ENCODE results near the gene SH3PXD2B.

Gene SH3PXD2B

DNA sequence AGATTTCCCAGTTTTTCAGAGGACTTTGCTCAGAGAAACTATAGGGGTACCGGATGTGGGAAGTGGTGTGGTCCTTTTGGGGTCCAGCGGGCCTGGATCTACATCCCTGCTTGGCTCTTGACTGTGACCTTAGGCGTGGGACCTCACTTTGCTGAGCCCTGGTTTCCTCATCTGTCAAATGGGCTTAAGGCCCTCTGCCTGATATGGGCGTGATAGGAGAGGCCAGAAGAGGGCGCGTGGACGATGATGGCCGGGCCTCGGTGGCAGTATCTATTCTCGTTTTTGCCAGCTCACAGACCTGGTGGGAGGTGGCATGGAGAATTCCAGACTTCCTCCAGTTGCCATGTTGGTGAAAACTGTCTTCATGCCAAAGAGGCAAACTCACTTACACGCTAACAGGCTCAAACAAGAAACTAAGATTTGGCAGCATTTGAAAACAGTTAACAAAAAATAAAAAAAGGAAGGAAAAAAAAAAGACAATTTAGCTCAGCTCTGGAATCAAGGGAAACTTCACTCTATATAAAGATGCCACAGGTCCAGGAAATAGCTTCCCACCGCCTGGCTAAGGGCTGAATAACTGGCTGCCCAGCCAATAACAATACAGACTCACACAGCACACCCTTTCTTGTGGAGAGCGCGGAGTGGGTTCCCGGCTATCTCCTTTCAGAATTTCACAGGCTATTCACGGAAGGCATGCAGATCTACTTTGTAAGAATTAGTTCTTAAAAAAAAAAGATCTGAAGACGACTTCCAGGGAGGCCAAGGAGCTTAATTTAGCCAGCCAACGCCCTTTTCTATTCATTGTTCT lies 1.7 kb downstream of the SH3PXD2B start:
- DNase-seq: no peak

- no peak for DNase-seq
Observed at GRCh38 chr5:172451771-172452197, 2.5 kb downstream of the SH3PXD2B start.

DNA sequence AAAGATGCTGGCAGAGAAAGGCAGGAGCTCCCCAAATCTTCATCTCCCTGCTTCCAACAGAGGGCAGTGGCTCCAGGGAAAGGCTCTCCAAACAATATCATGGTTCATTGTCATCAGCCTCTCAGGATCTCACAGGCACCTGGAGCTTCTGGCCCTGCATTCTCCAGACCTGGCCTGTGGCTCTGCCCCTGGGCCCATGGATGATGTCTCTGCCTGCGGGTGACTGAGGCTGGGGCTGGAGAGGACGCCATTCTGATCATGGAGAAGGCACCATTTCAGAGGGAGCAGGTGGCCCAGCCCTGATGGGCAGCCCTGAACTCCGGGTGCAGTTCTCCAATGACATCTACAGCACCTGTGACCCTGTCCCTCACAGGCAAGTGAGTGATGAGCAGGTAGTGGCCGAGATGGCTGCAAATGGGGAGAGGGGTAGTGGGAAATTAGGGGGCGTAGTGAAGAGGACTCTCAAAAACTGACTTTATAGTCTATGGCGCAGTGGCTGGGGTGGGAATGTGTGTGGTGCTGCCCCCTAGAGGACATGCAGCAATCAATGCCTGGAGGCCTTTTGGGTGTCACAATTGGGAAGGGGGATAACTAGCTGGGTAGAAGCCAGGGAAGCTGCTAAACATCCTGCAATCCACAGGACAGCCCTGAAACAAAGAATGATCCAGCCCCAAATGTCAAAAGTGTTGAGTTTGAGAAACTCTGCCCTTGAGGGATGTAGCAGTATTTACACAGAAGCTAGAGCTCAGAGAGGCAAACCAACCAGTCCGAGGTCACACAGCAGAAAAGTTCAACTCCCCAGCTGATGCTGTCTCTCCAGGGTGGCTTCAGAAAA lies 3.2 kb downstream of the SH3PXD2B start:
- DNase-seq: peak; percentile 55

DNA sequence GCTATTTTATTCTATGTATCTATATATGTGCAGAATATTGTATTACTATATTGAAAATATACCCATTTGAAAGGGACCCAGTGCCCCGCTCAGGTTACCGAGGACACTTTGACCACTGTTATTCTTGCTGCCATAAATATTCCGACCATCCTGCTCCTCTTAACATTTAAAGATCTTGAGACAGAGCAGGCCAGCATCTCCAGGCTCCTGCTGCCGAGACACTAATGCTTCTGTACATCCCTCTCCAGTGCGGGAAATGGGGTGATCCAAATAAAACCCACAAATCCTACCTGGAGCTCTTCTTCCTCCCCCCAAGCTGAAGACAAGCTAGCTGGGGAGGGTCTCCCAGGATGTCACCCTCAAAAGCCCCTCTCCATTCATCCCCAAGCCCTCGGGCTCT lies 3.9 kb downstream of the SH3PXD2B start:
- no peak for DNase-seq

DNA sequence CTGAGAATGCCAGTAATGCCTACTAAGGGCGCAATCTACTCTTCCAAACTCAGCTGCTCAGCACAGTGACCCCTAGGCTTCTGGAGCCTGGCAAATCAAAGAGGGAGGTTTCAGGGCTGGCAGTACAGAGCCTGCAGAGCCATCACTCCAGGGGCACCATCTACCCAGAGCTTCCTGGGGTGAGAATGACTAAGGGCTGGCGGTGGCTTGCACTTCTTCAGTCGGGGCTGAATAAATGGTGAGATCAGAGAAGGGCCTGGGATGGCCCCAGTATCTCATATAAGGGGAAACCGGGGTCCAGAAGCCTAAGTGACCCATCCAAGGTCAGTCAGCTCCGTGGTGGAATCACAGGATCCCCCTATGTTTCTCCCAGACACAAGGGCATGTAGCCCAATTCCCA lies 5.3 kb downstream of the SH3PXD2B start:
- DNase-seq: no peak

- no peak for DNase-seq
Observed at GRCh38 chr5:172447646-172448365, 6.5 kb downstream of the SH3PXD2B start.

GRCh38 chr5:172446336-172447051 lies 7.8 kb downstream of the SH3PXD2B start:
- no peak for DNase-seq

GRCh38 chr5:172445866-172446265 lies 8.5 kb downstream of the SH3PXD2B start:
- DNase-seq: no peak

DNA sequence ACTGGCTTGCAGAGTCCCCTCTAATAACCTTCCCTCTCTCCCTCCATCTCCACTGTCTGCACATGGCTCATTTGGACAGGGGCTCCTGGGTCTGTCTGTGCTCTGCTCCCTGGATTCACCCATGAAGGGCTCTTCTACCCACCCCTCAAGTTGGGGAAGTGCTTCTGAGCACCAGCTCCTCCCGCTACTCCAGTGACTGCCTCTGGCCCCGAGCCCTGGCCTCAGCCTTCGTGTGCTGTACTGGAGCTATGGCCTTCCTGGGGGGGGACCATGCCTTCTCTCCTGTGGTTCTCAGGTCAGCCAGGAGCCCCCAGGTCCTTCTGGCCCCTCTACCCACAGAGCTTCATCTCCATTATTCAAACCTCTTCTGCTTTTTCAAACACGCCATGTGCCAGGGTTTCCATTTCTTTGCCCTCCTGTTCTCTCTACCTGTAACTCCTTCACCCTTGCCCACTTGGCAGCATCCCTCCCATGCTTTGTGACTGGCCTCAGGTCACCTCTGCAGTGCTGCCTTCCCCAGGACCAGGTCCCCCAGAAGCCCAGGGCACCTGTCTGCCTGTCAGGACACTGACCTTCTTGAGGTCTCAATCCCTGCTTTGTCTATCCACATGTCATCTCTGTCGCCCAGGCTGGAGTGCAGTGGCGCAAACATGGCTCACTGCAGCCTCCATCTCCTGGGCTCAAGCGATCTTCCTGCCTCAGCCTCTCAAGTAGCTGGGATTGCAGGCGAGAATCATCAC lies 9.5 kb downstream of the SH3PXD2B start:
- no peak for DNase-seq

DNA sequence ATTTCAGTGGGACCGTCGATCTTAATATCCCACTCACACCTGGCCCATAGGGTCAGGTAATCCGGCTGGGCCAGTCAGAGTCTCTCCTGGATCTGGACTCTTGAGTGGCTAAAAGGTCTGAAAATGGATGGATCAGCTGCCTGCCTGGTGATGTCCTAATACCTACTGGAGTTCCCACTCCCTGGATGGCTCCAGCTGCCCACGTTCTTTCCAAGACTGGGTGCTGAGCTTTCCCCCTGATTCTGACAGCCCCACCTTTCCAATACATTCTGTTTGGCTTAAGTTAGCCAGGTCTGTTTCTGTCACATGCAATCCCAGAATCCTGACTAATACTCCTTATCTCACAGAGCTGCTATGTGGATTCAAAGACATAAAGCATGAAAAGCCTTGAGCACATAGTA lies 10.2 kb downstream of the SH3PXD2B start:
- DNase-seq: no peak

- DNase-seq: no peak
Observed at GRCh38 chr5:172443441-172444109, 10.8 kb downstream of the SH3PXD2B start.

DNA sequence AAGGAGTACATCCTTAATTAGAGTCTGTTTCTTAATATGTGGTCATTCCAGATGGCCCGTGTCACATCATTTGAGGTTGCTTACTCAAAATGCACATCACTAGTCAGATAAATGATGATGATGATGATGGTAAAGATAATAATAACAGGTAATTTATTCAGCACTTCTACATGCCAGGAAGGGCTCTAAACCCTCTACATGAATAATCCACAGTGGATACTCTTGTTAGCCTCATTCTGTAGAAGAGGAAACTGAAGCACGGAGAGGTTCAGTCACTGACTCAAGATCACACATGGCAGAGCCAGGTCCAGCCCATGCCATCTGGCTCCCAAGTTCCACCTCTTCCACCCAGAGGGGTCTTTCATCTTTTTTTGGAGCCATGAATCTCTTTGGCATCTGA lies 11.7 kb downstream of the SH3PXD2B start:
- no peak for DNase-seq

- DNase-seq: no peak
Observed at GRCh38 chr5:172441262-172441751, 13.0 kb downstream of the SH3PXD2B start.

GRCh38 chr5:172440486-172440885 lies 13.8 kb downstream of the SH3PXD2B start:
- DNase-seq: no peak

DNA sequence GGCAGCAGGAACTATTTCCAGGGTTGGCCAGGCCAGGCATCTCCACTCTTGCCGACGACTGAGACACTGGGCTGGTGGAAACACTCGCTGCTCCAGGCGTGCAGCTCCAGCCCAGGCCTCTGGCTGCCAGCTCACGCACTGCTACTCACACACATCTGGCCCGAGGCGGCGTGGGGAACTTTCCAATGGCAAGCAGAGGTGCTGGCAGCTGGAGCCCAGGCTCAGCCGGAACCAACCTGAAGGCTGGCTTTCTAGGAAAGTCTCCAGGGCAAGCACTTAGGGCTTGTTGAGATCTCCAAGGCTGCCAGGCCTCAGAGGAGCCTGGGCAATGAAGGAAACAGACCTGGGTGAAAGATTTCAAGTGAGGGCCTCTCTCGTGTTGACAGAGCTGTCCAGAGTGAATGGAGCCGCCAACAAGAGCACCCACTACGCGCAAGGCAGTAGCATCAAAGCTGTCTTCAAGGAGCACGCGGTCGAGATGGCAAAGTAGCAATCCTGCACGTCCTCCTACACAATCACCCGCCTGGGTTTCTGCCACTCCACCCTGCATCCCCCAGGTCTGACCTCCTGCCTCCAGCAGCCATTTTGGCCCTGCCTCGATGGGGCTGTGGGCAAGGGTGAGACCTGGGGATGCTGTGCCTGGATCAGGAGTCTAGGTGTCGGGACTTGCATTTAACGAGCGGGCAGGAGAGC lies 14.4 kb downstream of the SH3PXD2B start:
- no peak for DNase-seq

DNA sequence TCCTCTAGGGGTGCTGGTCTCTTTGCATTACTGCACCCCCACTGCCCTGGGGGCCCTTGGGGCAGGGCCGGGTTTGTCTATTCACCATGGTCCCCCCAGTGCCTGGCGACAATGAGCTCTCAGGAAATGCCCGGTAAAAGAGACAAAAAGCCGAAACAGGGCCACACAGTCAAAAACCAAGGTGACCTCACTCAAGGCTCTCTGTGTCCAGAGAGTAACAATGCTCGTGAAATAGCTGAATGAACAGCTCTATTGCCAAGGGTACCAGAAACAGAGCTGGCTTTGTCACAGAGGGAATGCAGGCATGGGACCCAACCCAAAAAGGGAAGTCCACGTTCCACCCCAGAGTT lies 16.0 kb downstream of the SH3PXD2B start:
- no peak for DNase-seq

GRCh38 chr5:172437445-172438318 lies 16.6 kb downstream of the SH3PXD2B start:
- DNase-seq: no peak

GRCh38 chr5:172436879-172437369 lies 17.4 kb downstream of the SH3PXD2B start:
- DNase-seq: no peak

Data from CD4-positive, alpha-beta T cell treated with Interleukin-6 for 4 hours (primary cell).